ENCODE results near the gene TOM1L2. TPM values are rescaled to one million over a fixed set of nuclear protein-coding genes. Genes with fewer than 3 reads are reported as not detected.

Gene TOM1L2
- total RNA-seq, 1 donor from 2014 or later = 16.3 TPM

DNA sequence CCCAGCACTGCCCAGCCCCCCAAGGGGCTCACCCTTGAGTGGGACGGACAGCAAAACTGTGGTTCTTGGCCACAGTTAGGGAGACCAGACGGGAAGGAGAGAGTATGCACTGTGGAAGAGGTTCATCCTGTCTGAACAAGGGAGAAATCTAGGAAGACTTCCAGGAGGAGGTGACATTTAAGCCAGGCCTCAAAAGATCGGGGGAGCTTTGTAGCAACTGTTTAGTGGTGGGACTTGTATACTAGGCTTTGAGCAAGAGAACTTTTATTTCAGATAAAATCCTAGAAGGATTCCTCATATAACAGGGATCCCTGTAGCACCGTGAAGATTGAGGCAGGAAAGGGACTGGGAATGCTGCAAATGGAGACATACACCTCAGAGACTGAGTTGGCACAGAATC lies 166.2 kb downstream of the TOM1L2 start:
- peaks cover 6% of the 10 kb centered on the region for H3K36me3 ChIP-seq (ENCODE audit: control insufficient read depth, insufficient read depth, low read length)
- no peaks in the 10 kb centered on the region for H3K27me3 ChIP-seq (ENCODE audit: control insufficient read depth, insufficient read depth, low read length)
- H3K4me3 ChIP-seq (ENCODE audit: low read depth, low read length) = no peak overlapping the region
- no peak for DNase-seq (ENCODE audit: low read depth)
- TF ChIP-seq, protein P1, sequence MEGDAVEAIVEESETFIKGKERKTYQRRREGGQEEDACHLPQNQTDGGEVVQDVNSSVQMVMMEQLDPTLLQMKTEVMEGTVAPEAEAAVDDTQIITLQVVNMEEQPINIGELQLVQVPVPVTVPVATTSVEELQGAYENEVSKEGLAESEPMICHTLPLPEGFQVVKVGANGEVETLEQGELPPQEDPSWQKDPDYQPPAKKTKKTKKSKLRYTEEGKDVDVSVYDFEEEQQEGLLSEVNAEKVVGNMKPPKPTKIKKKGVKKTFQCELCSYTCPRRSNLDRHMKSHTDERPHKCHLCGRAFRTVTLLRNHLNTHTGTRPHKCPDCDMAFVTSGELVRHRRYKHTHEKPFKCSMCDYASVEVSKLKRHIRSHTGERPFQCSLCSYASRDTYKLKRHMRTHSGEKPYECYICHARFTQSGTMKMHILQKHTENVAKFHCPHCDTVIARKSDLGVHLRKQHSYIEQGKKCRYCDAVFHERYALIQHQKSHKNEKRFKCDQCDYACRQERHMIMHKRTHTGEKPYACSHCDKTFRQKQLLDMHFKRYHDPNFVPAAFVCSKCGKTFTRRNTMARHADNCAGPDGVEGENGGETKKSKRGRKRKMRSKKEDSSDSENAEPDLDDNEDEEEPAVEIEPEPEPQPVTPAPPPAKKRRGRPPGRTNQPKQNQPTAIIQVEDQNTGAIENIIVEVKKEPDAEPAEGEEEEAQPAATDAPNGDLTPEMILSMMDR (IDR thresholded peaks at IDR 0.05; ENCODE audit: insufficient read depth, low read length, poor library complexity, severe bottlenecking) = no peak

DNA sequence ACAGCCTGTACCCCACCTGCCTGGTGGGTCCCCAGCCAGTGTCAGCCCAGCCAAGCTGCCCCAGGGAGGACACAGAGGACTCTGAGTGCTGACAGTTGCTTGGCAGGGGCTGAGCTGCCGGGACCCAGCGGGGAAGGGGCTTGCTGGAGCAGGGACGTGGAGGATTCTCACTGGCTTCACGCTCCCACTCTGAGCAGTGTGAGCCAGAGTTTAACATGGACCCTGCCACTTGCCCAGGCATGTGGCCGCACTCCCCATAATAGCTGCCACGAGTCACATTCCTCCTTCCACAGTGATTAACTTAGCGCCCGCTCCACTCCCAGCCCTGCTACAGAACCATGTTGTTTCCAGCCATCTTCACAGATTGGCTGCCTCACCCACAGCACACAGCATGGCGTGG lies 166.6 kb downstream of the TOM1L2 start:
- H3K27me3 ChIP-seq (ENCODE audit: control insufficient read depth, insufficient read depth, low read length) = no peaks in the 10 kb centered on the region
- H3K4me3 ChIP-seq (ENCODE audit: low read depth, low read length) = no peak overlapping the region
- no peak for DNase-seq (ENCODE audit: low read depth)
- peaks cover 6% of the 10 kb centered on the region for H3K36me3 ChIP-seq (ENCODE audit: control insufficient read depth, insufficient read depth, low read length)
- TF ChIP-seq, protein P1 (IDR thresholded peaks at IDR 0.05; ENCODE audit: insufficient read depth, low read length, poor library complexity, severe bottlenecking) = no peak

DNA sequence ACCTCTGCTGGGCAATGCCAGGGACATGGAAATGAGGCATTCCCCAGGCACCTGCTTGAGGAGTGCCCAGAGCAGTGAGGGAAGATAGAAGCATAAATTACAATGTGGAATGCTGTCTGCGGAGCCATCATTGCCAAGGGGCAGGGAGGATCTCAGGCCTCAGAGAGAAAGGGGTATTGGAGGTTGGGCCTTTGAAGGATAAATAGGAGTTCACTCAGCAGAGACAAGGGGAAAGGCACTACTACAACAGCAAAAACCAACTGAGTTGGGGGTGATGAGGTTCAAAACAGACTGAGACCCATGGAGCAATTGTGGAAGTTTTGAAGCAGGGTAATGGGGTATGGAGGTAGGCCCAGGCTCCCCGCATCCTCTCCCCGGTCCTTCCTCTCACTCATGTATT lies 168.2 kb downstream of the TOM1L2 start:
- Histone ChIP-seq H3K27me3 (ENCODE audit: control insufficient read depth, insufficient read depth, low read length) (no peaks in the 10 kb centered on the region), H3K4me3 (ENCODE audit: low read depth, low read length) (no peak overlapping the region), H3K36me3 (ENCODE audit: control insufficient read depth, insufficient read depth, low read length) (peaks cover 6% of the 10 kb centered on the region)
- TF ChIP-seq, protein P1 (IDR thresholded peaks at IDR 0.05; ENCODE audit: insufficient read depth, low read length, poor library complexity, severe bottlenecking) = no peak
- DNase-seq (ENCODE audit: low read depth) = no peak

DNA sequence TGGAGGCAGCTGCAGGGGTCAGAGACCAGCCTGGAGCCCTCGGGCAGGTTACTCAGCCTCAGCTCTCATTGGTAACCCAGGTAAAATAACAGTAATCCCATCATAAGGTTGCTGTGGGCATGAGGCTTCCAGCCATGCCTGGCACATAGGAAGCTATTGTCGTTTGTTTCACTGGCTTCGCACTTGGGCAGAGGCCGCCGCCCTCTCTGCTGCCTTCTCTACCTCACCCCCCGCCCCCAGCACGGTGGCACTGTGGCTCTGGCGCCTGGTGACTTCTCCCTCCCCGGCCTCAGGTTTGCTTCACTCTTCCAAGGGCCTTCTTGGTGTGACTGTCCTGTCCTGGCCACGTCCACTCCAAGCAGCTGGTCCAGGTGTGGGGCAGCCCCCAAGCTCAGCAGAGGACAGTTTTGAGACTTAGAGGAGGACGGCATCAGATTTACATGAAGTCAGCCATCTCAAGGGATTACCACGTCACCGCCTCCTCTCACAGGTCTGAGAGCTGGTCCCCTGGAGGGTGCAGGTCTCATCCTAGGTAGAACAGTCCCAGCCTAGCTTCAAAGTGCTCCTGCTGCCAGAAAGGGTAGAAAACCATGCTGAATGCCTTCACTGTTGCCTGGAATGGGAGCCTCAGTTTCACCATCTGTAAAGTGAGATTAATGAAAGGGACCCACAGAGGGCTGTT lies 170.3 kb downstream of the TOM1L2 start:
- DNase-seq (ENCODE audit: low read depth) = no peak
- H3K36me3 ChIP-seq (ENCODE audit: control insufficient read depth, insufficient read depth, low read length) = peaks cover 4% of the 10 kb centered on the region
- no peaks in the 10 kb centered on the region for H3K27me3 ChIP-seq (ENCODE audit: control insufficient read depth, insufficient read depth, low read length)
- H3K4me3 ChIP-seq (ENCODE audit: low read depth, low read length) = no peak overlapping the region
- TF ChIP-seq, protein P1 (IDR thresholded peaks at IDR 0.05; ENCODE audit: insufficient read depth, low read length, poor library complexity, severe bottlenecking) = no peak

- no peaks in the 10 kb centered on the region for H3K27me3 ChIP-seq (ENCODE audit: control insufficient read depth, insufficient read depth, low read length)
- no peak overlapping the region for H3K4me3 ChIP-seq (ENCODE audit: low read depth, low read length)
- TF ChIP-seq, protein P1 (IDR thresholded peaks at IDR 0.05; ENCODE audit: insufficient read depth, low read length, poor library complexity, severe bottlenecking) = no peak
- DNase-seq (ENCODE audit: low read depth) = no peak
- H3K36me3 ChIP-seq (ENCODE audit: control insufficient read depth, insufficient read depth, low read length) = peaks cover 3% of the 10 kb centered on the region
Observed at GRCh38 chr17:17800504-17801021, 171.6 kb downstream of the TOM1L2 start.

All from kidney epithelial cell (primary cell).